ENCODE data around the gene CYP27A1.

The CYP27A1 gene

DNA sequence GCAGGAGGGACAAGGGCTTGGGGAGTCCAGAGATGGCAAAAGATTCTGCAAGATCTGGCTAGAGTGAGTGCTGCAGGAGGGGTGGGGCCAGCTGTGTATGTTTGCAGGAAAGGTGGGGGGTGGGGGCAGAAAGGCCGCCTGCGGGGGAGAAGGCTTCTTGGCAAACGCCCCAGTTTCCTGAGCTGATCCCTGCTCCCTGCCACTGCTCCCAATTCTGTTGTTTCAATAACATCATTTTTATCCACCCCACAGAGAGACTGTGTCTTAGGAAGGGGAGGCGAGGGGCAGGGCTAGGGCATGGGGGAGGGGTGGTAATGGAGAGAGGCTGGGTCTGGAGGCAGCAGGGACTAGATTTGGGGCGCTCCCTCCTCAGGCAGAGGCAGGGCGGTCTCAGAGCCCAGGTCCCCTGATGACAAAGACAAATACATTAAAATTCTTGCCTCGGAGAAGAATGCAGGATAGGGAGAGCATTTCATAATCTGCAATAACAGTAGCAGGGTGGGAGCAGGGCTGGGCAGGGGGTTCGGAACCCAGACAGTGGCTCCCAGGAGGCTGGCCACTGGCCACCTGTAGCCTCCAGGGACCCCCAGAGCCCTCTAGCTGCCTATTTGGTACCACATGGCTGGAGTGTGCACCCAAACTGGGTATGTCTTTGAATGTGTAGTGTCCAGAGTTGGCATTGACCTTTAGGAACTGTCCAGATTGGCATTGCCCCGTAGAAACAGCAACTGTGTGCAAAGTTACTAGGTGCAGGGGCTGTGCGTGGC, 75.6 kb downstream of the CYP27A1 start:
- TF ChIP-seq, protein P1, sequence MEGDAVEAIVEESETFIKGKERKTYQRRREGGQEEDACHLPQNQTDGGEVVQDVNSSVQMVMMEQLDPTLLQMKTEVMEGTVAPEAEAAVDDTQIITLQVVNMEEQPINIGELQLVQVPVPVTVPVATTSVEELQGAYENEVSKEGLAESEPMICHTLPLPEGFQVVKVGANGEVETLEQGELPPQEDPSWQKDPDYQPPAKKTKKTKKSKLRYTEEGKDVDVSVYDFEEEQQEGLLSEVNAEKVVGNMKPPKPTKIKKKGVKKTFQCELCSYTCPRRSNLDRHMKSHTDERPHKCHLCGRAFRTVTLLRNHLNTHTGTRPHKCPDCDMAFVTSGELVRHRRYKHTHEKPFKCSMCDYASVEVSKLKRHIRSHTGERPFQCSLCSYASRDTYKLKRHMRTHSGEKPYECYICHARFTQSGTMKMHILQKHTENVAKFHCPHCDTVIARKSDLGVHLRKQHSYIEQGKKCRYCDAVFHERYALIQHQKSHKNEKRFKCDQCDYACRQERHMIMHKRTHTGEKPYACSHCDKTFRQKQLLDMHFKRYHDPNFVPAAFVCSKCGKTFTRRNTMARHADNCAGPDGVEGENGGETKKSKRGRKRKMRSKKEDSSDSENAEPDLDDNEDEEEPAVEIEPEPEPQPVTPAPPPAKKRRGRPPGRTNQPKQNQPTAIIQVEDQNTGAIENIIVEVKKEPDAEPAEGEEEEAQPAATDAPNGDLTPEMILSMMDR (IDR thresholded peaks at IDR 0.05; ENCODE audit: borderline replicate concordance, insufficient read depth, low read depth, low read length) = no peak
- no peak overlapping the region for H3K4me3 ChIP-seq (ENCODE audit: low read depth, low read length)

DNA sequence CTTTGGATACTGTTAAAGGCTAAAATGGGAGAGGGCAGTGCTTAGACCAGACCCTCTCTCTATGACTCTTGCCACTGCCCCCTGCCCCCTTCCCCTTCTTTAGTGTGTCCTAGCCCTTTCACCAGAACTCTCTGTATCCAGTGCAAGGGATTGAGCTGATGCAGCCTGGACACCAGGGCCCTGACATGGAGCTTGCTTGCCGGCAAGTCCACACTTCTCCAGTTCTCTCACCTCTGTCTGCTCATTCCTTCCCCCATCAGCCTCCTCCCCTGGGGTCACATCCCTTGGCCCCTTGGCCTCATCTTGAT, 76.1 kb downstream of the CYP27A1 start:
- H3K4me3 ChIP-seq (ENCODE audit: low read depth, low read length) = no peak overlapping the region
- TF ChIP-seq, protein P1 (IDR thresholded peaks at IDR 0.05; ENCODE audit: borderline replicate concordance, insufficient read depth, low read depth, low read length) = no peak

DNA sequence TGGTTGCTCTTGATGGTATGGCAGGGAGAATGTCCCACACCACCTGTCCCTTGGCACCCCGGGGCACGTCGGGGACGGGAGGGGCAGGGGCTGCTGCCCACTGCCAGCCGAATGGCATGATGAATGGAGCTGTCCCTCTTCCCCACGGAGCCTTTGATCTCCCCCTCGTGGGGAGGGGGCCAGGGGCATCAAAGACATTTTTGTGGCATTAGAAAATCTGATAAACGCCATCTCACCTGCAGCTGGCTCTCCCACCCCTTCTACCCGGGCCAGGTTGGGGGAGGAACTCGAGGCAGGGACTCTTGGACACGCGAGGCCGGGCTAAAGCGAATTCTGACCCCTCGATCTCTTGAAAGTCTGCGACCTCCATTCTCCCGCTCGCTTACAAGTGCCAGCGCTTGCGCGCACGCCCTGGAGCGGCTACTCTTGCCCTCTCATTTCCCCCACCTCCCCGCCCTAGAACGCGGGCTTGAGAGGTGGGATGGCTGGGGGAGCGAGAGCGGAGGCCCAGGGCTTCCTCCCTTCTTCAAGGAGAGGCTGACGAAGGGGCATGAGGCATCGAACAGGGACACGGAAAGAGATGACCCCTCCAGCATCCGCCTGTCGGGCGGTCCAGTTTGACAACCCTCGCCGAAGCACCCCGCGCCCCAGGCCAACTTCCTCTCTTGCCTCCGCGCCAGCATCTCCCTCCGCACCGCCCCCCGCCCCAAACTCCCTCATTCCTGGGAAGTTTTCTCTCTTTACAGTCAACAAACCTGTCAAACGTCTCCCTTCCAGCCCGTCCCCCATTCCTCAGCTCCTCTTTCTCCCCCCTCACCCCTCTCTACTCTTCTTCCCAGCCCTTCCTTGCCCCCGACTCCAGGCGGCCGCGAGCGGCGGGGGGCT, 77.0 kb downstream of the CYP27A1 start:
- H3K4me3 ChIP-seq (ENCODE audit: low read depth, low read length) = no peak overlapping the region
- TF ChIP-seq, protein P1 (IDR thresholded peaks at IDR 0.05; ENCODE audit: borderline replicate concordance, insufficient read depth, low read depth, low read length) = no peak

DNA sequence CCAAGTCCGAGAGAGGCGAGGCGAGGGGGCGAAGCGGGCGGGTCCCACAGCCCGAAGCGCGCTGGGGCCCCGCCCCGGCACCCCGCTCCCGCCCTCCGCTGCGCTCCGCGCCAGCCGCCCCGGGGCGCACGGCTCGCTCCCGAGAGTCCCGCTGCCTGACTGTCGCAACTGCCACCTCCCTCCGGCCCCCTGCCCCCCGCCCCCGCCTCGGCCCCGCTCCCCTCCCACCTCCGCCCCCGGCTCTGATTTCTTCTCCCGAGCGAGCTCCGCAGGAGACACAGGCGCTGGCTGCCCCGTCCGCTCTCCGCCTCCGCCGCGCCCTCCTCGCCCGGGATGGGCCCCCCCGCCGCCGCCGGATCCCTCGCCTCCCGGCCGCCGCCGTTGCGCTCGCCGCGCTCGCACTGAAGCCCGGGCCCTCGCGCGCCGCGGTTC, 77.6 kb downstream of the CYP27A1 start, which contains the start of gene WNT6:
Gene WNT6 (plus strand): TSS at position 250 of the 432 bp plus-strand sequence. CDS start 233 bp downstream, outside the sequence.
- TF ChIP-seq, protein P1 (IDR thresholded peaks at IDR 0.05; ENCODE audit: borderline replicate concordance, insufficient read depth, low read depth, low read length) = no peak
- H3K4me3 ChIP-seq (ENCODE audit: low read depth, low read length) = no peak within 1 kb of the TSS

DNA sequence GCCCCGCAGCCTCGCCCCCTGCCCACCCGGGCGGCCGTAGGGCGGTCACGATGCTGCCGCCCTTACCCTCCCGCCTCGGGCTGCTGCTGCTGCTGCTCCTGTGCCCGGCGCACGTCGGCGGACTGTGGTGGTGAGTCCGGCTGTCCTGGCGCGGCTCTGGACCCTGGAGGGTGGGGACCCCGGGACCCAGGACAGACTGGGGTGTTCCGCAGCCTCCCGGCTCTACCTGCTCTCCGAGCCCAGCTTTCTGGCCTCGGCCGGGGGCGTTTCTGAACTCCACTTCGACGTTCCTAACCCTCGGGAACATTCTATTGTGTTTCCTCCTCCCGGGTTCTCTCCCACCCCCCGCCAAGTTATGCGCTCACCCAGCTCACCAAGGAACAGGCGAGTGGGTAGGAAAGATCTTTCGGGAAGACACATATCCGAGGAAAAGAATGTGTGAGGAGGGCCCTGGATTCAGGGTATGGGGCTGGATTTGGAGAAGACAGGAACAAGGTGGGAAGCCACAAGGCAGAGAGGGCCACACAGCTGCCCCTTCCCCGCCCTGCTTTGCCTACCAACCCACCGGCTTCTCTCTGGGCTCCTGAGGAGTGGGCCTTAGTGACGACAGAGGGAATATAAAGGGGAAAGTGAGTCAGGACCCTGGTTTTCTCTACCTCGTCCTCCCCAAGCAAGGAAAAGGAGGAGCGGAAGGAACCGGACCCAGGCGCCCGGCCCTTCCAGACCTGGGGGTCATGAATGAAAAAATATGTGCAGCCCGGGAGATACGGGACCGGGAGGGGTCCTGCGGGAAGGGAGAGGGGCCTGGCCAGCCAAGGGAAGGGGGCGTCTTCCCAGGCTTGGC, 78.3 kb downstream of the CYP27A1 start:
- no peak overlapping the region for H3K4me3 ChIP-seq (ENCODE audit: low read depth, low read length)
- TF ChIP-seq, protein P1 (IDR thresholded peaks at IDR 0.05; ENCODE audit: borderline replicate concordance, insufficient read depth, low read depth, low read length) = no peak

DNA sequence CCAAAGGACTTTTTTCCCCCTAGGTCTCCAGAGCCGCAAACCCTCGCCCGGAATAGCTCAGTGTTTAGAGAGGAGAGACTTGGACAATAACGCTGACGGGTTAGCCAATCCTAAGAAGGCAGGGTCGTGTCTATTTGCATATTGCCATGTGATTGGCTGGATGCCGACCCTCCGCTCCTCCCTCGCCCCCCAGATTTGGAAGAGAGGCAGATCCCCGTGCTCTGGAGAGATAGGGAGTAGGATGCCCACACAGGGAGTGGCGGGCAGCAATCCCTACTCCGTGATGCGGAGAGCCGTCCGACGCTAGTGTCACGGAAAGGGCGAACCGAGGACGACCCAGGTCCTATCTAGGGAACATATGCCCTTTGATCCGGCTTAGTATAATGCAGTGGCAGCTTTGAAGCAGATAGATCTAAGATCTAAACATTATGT, 79.0 kb downstream of the CYP27A1 start:
- no peak overlapping the region for H3K4me3 ChIP-seq (ENCODE audit: low read depth, low read length)
- TF ChIP-seq, protein P1 (IDR thresholded peaks at IDR 0.05; ENCODE audit: borderline replicate concordance, insufficient read depth, low read depth, low read length) = no peak
